Central memory CD4-positive, alpha-beta T cell (primary cell): Measurements from ENCODE around the gene EXD3.

ENCODE experiments used
- DNase-seq: peaks from one replicate; pipeline ENCODE4 v3.0.0; 2022

EXD3 gene

GRCh38 chr9:137313326-137313936 lies 109.5 kb downstream of the EXD3 start:
- DNase-seq = no peak

GRCh38 chr9:137312852-137313325 lies 110.1 kb downstream of the EXD3 start:
- DNase-seq = no peak

- DNase-seq = no peak
Measured at GRCh38 chr9:137311986-137312851, 110.7 kb downstream of the EXD3 start.

- no peak for DNase-seq
Measured at GRCh38 chr9:137311171-137311985, 111.6 kb downstream of the EXD3 start.

GRCh38 chr9:137310189-137311052 lies 112.5 kb downstream of the EXD3 start:
- DNase-seq = no peak

GRCh38 chr9:137309368-137310188 lies 113.4 kb downstream of the EXD3 start:
- no peak for DNase-seq

GRCh38 chr9:137308057-137308619 lies 114.8 kb downstream of the EXD3 start:
- DNase-seq = no peak

- no peak for DNase-seq
Measured at GRCh38 chr9:137307255-137308056, 115.5 kb downstream of the EXD3 start.

- no peak for DNase-seq
Measured at GRCh38 chr9:137306850-137307254, 116.1 kb downstream of the EXD3 start.

- DNase-seq = no peak
Measured at GRCh38 chr9:137306066-137306849, 116.7 kb downstream of the EXD3 start.

- DNase-seq = no peak
Measured at GRCh38 chr9:137305798-137306065, 117.2 kb downstream of the EXD3 start.

GRCh38 chr9:137305060-137305797 lies 117.7 kb downstream of the EXD3 start:
- DNase-seq = peak; percentile 24

- no peak for DNase-seq
Measured at GRCh38 chr9:137304383-137305059, 118.4 kb downstream of the EXD3 start.

GRCh38 chr9:137303893-137304382 lies 119.0 kb downstream of the EXD3 start:
- DNase-seq = no peak

- DNase-seq = no peak
Measured at GRCh38 chr9:137303151-137303892, 119.6 kb downstream of the EXD3 start.

- DNase-seq = no peak
Measured at GRCh38 chr9:137302449-137303150, 120.4 kb downstream of the EXD3 start.

- peak; percentile 88 for DNase-seq
Measured at GRCh38 chr9:137302118-137302448, 120.9 kb downstream of the EXD3 start, which contains the start of gene NRARP. Gene NRARP (minus strand): TSS chr9:137302271. CDS start chr9:137301928, 343 bp downstream.
